Panc1 (cell line): ENCODE results near the gene MINDY4.

Experiments
- CTCF ChIP-seq: fragments of 450-650 bp; IDR thresholded peaks from 2 replicates; pipeline ENCODE4 v1.5.1; 2017; ENCODE audit warnings: mild to moderate bottlenecking
- POLR2AphosphoS5 ChIP-seq: IDR thresholded peaks from 2 replicates; pipeline ENCODE4 v1.6.1; 2012; ENCODE audit warnings: mild to moderate bottlenecking, low read depth, low read length, moderate library complexity
- REST ChIP-seq, 2 experiments: IDR thresholded peaks; 2 replicates each; pipeline ENCODE4 v1.6.1; 2011 to 2012; ENCODE audit warnings: low read depth in 2 of 2, control low read depth in 1 of 2, low read length in 1 of 2, mild to moderate bottlenecking in 1 of 2, moderate library complexity in 1 of 2; ENCODE audit not compliant: insufficient read depth in 1 of 2
- SIN3A ChIP-seq: IDR thresholded peaks from 2 replicates; pipeline ENCODE4 v1.6.1; 2012; ENCODE audit warnings: low read depth, mild to moderate bottlenecking, low read length, moderate library complexity, borderline replicate concordance; ENCODE audit not compliant: insufficient read depth

DNA sequence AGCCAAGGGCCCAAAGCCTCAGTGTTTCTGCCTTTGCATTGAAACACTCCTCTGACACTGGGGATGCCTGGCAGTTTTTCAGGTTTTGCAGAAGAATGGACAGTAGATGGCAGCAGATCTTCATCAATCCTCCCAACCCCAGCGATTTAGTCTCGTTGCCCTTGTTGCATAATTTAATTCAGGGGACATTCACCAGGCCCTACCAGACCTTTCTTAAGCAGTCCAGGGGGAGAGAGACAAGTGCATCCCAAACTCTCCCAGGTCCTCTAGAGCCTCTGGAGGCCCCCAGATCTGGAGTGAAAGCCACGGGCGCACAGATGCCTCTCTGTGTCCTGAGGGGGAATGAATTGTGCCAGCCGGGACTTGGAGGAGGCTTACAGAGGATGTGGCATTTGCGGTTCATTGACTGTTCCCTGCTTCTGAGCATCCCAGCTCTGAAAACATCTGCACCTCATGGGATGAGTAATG, 29.6 kb downstream of the MINDY4 start:
- TF ChIP-seq POLR2AphosphoS5 (no peak), REST (IDR thresholded peaks at IDR 0.05; ENCODE audit: insufficient read depth in 1 of 2, low read depth in 2 of 2, low read length in 1 of 2) (no peak), CTCF (peak; percentile 83), SIN3A (no peak)
